Ramos (cell line): ENCODE results near the gene PHB1.

Source experiments
- in situ Hi-C: fragments of 300-500 bp; cut with MboI; formaldehyde crosslinking; loops from one replicate; pipeline ENCODE4 v1.14.3; 2022; ENCODE audit warnings: low sequenced_read_pairs; ENCODE audit not compliant: unreplicated experiment

The PHB1 gene

GRCh38 chr17:49407981-49408501, 6.6 kb downstream of the PHB1 start:
- in situ Hi-C loops, result loop anchor here (10.0 kb wide), 2 partner anchors 147 to 287 kb away; no protein-coding TSS in a partner anchor

DNA sequence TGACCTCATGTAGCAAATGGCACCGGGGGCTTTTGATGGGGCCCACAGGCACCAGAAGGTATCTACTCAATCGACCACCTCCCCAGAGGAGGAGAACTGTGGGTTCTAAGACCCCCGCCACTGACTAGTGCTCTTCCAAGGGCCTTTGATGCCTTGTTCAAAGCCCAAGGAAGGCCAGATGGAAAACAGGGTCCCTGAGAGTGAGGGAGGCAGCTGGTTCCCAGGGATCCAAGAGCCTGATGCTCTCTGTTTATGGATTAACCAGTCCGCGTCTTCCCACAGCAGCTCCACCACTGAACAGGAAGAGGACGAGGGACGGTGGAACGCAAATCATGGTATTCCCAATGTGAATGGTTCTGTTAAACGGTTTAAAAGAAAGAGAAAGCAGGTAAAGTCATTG, 7.6 kb downstream of the PHB1 start:
- in situ Hi-C loops, result loop anchor here (10.0 kb wide), 2 partner anchors 148 to 288 kb away; no protein-coding TSS in a partner anchor

DNA sequence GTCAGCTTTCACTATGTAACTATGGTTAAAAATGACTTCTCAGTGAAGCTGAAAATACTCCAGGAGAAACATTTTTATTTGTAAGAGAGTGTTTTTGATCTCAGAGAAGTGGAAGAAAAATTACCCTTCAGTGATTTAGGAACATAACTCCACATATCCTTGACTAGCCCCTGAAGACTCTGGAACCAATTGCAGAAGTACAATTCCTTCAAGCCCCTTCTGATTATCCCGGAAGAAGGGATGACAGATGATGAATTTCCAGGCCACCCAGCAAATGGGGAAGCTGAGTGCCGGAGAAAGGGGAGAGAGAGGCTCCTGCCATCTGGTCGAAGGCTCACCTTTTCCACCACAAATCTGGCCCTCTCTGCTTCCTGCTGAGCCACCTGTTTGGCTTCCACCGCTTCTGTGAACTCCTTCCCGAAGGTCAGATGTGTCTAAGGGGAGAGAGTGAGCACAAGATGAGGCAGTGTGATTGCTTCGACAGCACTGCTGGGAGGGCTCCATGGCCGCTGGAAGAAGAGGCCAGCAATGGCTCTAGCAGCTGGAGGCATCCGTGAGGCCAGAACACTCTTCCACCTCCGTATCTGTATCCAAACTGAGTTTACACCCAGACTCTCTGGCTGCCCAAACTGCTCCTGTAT, 8.1 kb downstream of the PHB1 start:
- in situ Hi-C loops, result loop anchor here (10.0 kb wide), 2 partner anchors 148 to 288 kb away; no protein-coding TSS in a partner anchor

- in situ Hi-C loops, result loop anchor here (10.0 kb wide), 2 partner anchors 150 to 290 kb away; no protein-coding TSS in a partner anchor
These were observed 9.8 kb downstream of the PHB1 start for GRCh38 chr17:49404906-49405305.

- in situ Hi-C loops, result loop anchor here (10.0 kb wide), 2 partner anchors 150 to 290 kb away; no protein-coding TSS in a partner anchor
These were observed 10.3 kb downstream of the PHB1 start for GRCh38 chr17:49404361-49404760.

- in situ Hi-C loops, result loop anchor here (10.0 kb wide), 2 partner anchors 151 to 291 kb away; no protein-coding TSS in a partner anchor
These were observed 11.0 kb downstream of the PHB1 start for GRCh38 chr17:49403514-49404289.

DNA sequence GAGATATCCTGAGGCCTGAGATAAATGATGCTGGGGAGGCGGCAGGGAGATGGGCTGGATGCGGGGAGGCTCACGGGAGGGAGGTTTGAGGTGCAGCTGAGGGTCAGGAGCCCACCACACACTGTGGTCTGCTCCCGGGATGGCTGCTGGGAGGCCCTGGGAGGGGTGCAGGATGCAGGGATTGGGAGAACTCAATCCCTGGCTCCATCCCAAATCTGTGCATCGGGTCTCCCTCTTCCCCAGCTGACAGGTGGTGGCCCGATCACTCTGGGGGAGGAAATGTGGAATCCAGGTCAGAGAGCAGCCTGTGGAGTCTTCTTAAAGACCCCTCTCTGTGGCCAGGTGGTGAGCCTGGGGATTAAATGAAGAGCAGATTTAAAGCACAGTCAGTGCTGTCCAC, 12.0 kb downstream of the PHB1 start:
- in situ Hi-C loops, result loop anchor here (10.0 kb wide), 2 partner anchors 152 to 292 kb away; no protein-coding TSS in a partner anchor

GRCh38 chr17:49401971-49402611, 12.6 kb downstream of the PHB1 start:
- in situ Hi-C loops, result loop anchor here (10.0 kb wide), 2 partner anchors 153 to 293 kb away; no protein-coding TSS in a partner anchor

DNA sequence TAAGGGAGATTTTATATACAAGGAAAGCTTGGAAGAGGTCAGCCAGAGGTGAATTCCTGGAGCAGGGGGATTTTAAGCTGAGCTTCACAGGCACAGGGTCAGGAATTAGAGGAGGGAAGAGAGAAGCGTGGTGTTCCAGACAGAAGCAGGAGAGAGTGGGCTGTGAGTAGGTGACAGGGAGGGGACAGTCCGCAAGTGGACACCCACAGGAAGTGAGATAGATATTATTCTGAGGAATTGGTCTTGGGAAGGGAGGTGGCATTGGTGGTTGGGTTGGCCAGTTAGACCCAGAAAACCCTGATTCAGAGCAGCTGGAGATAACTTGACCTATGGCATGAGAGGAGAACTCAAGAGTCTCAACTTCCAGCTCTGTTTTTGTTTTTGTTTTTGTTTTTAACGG, 14.7 kb downstream of the PHB1 start:
- in situ Hi-C loops, result loop anchor here (5.0 to 25.0 kb wide), 4 partner anchors 83 to 295 kb away; no protein-coding TSS in a partner anchor

- in situ Hi-C loops, result loop anchor here (5.0 to 25.0 kb wide), 2 partner anchors 80 to 210 kb away; no protein-coding TSS in a partner anchor
These were observed 17.1 kb downstream of the PHB1 start for GRCh38 chr17:49397586-49397985.

DNA sequence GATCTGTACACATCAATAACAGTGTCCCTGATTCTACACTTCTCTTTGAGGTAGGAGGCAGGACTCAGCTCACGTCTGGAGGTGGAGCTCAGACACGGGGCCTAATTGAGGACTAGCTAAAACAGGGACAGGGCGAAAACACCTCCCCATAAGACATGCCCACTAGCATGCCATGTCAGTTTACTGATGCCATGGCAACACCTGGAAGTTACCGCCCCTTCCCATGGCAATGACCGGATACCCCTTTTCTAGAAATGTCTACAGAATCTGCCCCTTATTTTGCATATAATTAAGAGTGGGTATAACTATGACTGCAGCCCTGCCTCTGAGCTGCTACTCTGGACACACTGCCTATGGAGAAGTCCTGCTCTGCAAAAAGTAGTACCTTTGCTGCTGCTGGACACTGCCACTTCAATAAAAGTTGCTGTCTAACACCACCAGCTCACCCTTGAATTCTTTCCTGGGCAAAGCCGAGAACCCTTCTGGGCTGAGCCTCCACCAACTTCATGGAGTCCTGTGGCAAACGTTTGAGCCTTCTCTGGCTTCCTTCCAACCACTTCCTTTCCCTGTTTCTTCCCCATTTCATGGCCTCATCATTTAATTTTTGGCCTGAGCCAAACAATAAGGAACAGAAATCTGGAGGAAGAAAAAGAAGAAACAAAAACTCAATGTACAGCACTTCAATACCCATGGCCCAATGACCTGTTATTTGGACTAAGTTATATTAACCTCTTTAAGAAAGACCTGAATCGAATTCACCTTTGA, 21.0 kb downstream of the PHB1 start:
- in situ Hi-C loops, result loop anchor here (25.0 kb wide), 1 partner anchor 206 kb away; no protein-coding TSS in a partner anchor

DNA sequence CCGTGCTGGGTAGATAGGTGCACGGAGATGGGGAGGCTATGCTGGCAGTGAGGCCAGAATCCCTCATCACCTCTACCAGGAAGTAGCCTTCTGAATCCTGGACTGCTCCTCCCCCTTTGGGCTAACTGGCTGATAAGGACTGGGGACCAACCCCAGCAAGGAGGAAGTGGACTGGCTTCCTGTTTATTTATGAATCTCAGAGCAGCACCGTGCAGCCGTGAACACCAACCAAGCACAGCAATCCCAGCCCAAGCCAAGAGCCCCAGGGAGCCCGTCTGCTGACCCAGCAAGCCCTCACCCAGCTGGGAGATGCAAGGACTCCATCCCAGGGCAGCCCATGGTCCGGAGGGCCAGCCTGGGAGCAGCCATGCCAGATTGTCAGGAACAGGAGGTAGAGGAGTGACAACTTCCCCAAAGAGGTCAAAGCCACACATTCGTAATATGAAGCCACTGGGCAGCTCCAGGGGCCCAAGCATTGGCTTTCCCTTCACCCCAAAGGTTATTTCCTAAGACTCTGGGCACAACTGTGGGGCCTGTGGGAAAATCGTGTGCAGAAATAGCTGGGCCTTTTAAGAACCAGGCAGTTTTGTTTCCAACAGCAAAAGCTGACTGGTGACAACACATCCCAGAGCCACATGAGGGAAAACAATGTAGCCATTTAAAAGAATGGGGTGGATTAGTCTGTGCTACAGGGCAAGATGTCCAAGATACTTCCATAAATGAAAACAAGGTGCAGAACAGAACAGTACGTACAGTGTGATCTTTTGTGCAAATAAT, 23.9 kb downstream of the PHB1 start:
- in situ Hi-C loops, result loop anchor here (25.0 kb wide), 1 partner anchor 203 kb away; no protein-coding TSS in a partner anchor

DNA sequence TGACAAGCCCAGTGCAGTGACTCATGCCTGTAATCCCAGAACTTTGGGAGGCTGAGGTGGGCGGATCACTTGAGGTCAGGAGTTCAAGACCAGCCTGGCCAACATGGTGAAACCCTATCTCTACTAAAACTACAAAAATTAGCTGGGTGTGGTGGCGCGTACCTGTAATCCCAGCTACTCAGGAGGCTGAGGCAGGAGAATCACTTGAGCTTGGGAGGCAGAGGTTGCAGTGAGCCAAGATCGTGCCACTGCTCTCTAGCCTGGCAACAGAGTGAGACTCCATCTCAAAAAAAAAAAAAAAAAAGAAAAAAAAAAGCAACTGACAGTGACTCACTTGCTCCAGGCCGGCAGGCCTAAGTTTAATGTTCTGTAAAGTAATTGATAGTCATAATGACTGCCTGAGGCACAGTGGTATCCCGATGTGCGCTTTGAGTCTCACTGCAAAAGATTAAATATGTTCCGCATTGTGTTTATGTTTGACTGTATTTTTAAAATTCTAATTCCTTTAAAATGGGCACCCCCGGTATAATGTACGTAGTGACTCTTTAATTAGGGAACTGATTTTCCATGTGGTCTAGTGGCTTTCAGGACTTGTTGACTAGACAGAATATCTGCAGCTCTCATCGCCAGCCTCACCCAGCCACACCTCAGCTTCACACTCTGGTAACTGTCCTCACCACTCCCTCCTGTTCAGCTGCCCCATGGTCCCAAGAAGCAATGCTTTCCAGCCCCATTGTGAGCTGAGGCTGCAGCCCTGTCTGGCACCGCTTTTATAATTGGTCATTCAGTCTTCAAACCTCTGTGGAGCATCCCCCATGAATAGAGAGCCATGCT, 25.0 kb downstream of the PHB1 start:
- in situ Hi-C loops, result loop anchor here (25.0 kb wide), 1 partner anchor 202 kb away; no protein-coding TSS in a partner anchor

DNA sequence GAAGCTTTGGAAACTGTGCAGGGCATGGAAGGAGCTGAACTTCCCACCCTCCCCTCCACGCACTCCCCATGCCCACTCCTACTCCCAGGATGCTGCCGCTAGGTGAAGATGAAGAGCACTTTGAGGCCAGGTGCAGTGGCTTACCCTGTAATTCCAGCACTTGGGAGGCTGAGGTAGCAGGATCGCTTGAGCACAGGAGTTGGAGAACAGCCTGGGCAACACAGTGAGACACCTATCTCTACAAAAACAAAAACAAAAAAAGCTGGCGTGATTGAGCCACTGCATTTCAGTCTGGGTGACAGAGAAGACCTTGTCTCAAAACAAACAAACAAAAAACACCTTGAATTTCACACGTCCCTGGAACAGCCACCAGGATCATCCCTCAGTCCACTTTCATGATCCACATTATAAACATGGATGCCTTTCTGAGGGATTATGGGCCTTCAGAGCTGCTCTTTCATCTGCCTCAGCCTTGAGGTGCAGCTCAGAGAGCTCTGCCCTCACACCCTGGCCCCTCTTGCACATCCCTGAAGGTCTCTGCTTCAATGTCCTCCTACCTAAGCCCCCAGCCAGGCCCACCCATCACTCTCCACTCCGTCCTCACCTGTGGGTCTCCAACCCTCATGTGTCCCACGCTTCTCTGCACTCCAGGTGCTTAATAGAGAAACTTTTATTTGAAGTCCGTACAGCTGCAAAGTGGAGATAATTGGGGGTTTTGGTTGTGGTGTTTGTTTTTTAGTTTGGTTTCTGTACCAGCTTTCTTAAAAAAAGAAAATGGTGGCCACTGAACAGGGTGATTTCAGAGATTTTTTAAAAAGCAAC, 25.8 kb downstream of the PHB1 start:
- in situ Hi-C loops, result loop anchor here (25.0 kb wide), 1 partner anchor 202 kb away; no protein-coding TSS in a partner anchor

DNA sequence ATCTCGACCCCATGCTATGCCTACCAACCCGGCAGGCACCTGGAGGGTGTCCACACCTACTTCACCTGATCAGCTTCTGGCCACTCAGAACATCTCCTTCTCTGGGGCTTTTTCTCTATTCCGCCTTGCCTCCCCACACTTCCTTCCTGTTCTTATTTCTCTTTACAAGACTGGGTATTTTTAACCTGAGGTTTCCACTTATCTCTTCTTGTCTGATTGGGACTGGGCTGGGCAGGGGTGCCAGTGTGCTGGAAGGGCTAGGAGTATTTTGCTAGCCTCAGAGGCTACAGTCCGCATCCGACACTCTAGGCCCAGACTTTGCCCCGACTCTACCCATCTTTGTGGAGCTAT, 26.4 kb downstream of the PHB1 start:
- in situ Hi-C loops, result loop anchor here (25.0 kb wide), 1 partner anchor 201 kb away; no protein-coding TSS in a partner anchor

DNA sequence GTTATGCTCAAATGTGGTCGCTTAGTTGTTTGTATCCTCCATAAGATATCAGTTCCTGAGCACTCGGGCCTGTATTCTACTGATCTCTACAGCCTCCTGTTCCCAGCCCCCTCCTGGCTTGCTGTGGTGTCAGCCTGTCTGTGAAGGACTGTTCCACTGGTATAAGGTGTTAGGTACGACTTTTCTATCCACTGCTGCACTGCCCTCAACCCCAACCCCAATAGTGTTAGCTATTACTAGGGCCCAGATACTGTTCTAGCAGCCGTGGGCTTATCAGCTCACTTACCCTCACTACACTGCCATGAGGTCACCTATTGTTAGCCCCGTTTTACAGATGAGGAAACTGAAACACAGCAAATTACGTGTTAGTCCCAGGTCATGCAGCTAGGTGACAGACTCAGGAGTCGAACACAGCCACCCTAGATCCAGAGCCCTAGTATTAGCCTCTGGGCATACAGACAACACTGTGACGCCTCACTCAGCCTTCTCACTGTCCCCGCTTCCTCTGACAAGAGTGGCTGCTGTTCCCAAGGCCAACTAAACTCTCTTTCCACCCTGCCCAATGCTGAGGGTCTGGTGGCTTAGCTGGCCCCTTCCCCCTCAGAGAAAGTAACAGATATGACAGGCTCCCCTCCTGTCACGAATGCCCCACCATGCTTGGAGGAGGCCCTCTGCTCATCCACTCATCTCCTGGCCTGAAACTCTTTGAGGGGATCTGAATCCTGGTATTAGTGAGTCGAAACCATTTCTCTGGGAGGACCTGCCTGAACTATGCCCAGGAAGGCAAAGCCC, 27.0 kb downstream of the PHB1 start:
- in situ Hi-C loops, result loop anchor here (25.0 kb wide), 1 partner anchor 200 kb away; no protein-coding TSS in a partner anchor
